Esophagus mucosa (tissue), 1 donor: ENCODE data around the gene SDF2L1. TPM values are rescaled to one million over a fixed set of nuclear protein-coding genes. Genes with fewer than 3 reads are reported as not detected.
"Not testable (repeated sequence)": the region's sequence is repeated elsewhere in the genome, so short reads cannot be mapped to it uniquely, and the experiment has no call there.

ENCODE experiments used
- ATAC-seq: fragments of 200-7000 bp; cut with Tn5 transposase; one replicate; pipeline ENCODE4 v1.9.1; 2020
- total RNA-seq: library from RNA; stranded (reverse); gene quantifications from one replicate; pipeline ENCODE4 v1.2.4, GENCODE V29; 2023
- donor health status: DM: yes; HTN: yes; CAD: no.

SDF2L1 gene
- total RNA-seq, 1 donor from 2014 or later = 14.1 TPM

DNA sequence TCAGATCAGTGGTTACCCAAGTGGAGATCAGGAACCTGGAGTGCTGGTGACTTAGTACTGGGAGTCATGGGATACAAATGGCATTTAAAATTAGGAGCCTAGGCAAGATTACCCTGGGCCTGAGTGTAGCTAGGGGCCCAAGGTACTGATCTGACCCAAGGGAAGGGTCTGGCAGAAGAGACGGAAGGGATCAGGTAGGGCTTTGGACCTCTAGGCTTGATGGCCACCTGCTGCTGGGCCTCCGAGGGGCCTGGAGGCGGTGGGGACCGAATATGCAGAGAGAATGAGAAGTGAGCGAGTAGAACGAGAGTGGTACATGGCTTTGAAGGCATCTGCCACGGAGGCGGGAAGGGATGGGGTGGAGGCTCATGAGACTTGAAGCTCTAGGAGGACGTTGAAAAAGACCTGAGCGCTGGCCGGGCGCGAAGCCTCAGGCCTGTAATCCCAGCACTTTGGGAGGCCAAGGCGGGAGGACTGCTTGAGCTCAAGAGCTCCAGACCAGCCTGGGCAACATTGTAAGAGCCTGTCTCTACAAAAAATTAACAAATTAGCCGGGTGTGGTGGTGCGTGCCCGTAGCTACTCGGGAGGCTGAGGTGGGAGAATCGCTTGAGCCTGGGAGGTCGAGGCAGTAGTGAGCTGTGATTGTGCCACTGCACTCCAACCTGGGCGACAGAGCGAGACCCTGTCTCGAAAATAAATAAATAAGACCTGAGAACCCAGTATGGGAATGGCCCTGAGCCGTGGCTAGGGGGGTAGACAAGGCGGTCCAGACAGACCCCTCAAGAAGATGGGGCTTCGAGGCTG, 23.1 kb downstream of the SDF2L1 start:
- ATAC-seq = no peak

DNA sequence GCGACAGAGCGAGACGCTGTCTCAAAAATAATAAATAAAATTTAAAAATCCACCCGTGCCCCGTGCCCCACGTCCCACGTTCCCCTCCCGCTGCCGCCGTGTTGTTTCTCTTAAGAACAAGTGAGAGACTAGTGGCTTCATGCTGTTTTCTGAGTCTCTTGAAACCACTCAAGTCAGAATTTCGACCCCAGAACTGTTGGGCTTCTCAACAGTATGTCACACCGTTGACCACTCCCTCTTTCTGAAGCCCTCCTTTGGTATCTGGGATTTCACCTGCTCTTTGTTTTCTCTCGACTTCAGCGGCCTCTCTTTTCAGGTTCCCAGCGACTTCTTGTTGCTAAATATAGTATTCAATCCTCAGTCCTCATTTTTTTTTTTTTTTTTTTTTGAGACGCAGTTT, 24.7 kb downstream of the SDF2L1 start:
- ATAC-seq = no peak

DNA sequence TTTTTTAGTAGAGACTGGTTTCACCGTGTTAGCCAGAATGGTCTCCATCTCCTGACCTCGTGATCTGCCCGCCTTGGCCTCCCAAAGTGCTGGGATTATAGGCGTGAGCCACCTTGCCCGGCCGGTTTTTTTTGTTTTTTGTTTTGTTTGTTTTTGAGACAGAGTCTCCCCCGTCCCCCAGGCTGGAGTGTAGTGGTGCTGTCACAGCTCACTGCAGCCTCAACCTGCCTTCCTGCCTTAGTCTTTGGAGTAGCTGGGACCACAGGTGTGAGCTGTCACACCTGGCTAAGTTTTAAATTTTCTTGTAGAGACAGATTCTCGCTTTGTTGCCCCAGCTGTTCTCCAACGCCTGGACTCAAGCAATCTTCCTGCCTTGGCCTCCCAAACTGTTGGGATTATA, 26.9 kb downstream of the SDF2L1 start:
- ATAC-seq = peak; percentile 59

DNA sequence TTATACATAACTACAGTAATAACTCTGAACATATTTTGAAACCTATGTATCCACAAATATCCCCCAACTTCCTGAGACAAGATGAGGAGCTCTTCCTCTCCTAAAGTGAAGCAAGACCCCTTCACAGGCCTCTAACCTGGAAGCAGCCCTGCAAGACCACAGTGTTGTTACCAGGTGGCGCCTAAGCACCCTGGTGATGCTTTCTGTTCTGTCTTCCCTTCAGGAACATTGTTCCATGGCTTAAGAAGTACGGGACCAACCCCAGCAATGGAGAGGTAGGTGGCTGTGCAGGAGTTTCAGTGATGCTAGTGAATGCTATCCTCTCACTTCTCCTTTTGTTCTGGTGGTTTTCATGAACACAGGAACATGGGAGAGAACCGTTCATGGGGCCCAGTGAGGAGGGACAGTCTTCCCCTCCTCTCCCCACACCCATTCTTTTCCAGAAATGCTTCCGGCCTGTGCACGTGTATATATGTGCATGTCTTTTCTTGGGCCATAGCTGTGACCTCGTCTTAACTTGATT, 30.1 kb downstream of the SDF2L1 start:
- no peak for ATAC-seq

DNA sequence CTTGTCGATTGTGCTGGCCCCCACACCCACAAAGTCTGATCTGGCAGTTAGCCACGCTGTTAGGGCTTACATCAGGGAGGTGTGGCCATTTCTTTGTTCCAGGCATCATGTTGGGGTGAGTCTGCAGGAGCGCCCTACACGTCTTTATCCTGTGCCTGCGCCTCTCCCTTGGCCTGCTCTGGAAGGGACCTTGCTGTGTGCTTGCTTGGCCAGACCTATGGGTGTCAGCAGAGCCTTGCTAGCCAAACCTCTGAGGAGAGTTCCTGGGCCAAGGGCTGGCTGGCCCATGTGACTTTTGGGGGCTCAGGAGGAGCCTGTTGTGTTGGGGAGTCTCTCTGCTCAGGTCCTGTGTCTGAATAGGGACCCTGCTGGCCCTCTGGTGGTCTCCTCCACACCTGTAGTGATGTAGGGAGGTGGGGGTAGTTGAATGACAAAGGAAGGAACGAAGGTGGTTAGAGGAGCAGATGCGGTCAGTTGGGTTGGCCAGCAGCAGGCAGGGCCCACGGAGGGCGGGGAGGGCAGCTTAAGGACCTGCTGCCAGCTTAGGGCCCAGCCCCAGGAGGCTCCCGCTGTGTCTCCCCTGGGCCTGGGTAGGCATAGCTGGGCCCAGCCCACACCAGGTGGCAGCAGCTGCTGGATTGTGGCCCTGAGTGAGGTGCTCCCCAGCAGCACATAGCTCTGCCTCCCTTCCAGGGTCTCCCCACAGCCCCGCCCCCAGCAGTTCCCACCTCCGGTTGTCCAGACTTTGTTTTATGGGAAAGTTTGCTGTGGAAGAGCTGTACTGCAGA, 31.6 kb downstream of the SDF2L1 start:
- peak; percentile 82 for ATAC-seq

DNA sequence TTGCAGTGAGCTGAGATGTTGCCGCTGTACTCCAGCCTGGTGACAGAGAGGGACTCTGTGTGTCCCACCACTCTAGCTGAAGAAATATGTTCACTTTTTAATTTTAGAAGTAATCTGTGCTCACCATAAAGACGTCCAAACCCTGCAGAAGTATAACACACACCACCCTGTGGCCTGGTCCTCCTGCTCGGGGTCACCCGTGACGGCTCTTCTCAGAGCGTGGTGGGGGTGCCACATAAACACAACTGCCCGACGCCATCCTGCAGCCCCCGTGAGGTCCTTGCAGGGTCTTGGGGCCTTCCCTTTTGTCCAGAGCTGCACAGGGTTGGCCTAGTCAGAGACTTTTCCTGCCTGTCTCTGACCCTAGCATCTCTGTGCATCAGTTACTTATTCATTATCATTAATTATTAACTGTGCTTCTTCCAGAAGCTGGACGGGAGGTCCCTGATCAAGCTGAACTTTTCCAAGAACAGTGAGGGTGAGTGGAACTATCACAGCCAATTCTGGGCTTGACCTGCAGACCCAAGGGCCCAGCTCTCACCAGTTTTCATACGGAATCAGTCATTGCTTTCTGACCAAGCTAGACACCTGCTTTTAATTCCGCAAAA, 32.6 kb downstream of the SDF2L1 start:
- ATAC-seq = no peak

DNA sequence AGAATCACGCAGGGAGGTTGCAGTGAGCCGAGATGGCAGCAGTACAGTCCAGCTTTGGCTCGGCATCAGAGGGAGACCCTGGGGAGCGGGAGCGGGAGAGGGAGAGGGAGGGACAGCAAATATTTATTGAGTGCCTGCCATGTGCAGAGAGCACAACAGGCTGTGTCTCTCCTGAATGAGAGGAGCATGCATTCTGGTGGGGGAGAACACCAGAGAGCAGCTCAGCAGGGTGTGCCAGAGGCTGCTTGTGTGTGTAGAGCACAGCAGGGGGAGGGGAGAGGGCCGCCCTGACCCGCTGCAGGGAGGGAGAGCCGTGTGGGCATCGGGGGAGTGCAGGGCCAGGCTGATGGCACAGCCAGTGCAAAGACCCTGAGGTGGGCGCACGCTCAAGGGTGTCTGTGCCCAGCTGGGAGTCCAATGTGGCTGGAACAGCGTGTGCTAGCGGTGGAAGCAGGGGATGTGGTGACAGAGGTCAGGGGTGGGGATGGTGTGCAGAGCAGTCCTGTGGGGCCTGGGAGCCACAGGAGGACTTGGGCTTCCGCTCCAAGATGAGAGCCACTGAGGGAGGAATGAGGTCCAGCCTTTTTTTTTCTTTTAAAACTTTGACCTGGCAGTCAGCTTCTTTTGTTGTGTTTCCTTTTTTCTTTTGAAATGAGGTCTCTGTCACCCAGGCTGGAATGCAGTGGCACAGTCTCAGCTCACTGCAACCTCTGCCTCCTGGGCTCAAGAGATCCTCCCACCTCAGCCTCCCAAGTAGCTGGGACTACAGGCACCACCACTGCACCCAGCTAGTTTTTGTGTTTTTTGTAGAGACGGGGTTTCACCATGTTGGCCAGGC, 35.7 kb downstream of the SDF2L1 start:
- no peak for ATAC-seq

DNA sequence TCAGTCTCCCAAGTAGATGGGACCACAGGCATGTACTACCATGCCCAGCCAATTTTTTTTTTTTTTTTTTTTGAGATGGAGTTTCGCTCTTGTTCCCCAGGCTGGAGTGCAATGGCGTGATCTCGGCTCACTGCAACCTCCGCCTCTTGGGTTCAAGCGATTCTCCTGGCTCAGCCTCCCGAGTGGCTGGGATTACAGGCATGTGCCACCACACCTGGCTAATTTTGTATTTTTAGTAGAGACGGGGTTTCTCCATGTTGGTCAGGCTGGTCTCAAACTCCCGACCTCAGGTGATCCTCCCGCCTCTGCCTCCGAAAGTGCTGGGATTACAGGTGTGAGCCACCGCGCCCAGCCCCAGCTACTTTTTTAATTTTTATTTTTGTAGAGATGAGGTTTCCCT, 36.7 kb downstream of the SDF2L1 start:
- ATAC-seq = not testable (repeated sequence)

DNA sequence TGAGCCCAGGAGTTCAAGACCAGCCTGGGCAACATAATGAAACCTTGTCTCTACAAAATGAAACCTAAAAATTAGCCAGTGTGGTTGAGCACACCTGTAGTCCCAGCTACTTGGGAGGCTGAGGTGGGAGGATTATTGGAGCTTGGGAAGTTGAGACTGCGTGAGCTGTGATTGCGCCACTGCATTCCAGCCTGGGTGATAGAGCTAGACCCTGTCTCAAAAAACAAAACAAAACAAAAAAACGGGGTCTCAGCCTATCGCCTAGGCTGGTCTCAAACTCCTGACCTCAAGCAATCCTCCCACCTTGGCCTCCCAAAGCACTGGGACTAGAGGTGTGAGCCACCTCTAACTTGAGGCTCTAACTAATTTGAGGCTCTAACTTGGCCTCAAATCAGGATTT, 37.3 kb downstream of the SDF2L1 start:
- ATAC-seq = no peak

DNA sequence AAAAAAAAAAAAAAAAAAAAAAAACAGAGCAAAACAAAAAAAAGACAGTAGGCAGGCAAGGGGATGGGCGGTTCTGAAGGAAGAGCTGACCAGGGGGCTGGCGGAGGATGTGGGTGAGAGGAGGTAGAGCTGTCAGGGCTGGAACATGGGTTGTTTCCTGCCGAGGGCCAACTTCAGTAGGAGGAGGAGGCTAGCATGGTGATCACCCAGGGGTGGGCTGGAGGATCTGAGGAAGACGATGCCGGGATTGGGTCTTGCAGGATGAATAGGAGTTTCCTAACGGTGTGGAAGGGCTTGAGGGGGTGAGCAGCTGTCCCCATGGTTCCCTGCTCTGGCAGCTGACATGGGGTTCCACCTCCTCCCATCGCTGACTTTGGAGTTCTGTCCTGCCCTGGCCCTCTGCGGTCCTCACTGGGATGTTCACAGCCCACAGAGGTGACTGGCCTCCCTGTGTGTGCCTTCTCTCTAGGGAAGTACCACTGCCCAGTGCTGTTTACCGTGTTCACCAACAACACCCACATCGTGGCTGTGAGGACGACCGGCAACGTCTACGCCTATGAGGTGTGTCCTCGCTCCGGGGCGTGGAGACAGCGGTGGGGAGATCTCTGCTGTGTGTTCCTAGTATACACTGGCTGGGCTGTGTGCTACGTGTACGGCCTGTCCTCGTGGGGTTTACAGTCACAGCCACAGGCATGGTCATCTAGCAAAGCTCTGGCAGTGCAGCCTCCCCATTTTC, 38.9 kb downstream of the SDF2L1 start:
- no peak for ATAC-seq

DNA sequence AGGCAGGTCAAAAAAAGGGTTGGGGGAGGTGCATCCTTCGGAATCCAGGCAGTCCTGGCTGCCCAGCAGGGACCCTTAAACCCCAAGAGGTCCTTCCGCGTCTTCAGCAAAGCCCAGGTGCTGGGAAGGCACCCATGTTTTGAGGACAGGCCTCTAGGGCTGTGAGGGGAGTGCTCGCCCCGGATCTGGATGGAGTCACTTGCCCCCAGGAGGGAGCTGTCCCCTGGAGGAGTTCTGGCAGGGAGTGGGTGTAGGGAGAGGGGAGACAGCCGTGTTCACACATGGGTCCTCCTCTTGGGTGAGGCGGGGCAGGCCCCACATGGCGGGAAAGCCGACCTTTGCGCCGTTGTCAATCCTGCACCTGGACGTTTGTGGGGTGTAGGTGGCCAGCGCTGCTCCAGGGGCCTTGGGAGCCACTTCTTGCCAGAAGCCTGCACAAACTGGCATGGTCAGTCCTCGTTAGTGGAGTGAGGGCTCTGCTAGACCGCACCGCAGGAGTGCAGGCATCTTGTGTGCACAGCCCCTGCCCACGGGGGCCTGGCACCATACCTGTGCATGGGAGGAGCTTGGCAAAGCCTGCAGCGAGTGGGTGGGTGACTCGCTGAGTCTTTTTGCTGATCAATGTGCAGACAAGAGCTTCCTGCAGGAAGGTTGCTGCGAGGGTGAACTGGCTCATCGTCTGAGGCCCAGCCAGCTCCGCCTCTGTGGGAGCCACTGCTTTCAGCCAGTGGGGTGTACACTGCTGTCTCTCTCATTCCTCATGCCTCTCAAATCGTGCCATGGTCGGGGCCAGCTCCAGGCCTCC, 39.7 kb downstream of the SDF2L1 start:
- peak; percentile 22 for ATAC-seq

DNA sequence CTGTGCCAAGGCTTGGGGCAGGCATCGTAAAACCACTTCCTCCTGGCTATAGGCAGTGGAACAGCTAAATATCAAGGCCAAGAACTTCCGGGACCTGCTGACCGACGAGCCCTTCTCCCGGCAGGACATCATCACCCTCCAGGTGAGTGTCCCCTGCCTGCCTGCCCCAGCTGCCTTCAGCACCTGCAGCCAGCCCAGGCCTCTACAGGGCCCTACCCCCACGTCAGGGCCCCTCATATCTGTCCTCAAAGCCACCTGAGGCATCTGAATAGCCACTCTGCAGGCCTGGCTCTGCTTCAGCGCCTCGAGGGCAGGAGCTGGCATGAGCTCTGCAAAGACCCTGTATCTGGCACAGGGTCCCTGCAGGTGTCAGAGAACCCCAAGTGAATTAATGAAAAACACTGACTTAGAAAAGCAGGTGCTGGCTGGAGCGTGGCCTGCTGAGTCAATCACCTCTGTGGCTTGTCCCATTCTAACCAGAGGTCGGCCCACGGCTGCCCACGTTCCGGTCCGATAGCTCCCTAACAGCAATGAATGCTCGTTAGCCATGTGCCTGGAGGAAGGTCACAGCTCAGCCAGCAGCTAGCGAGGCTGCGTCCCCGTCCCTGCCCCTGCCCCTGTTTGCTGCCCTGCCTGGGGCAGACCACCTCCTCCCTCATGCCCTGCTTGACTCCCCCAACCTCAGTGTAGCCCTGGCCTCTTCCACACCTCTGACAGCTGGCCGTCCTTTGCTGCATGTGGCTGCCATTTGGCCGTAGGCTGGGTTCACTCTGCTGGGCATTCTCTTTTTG, 40.5 kb downstream of the SDF2L1 start:
- ATAC-seq = no peak

DNA sequence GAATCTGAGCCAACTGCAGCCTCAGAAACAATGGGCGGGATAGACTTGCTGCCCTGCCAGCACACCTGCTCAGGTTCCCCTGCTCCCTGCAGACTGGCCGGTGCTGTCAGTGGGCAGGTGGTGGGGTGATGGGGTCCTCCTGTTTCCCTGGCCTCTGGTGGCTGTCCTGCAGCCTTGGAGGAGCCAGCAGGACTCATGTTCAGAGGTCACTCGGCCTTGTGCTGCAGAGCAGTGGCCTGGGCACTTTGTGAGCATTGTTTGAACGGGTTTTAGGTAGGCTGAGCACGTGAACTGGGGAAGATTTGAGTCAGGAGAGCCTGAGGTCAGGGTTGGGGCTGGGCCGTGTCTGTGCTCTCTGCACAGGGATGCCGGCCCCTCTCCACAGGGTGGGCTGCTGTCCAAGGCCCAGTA, 41.3 kb downstream of the SDF2L1 start:
- ATAC-seq = no peak

DNA sequence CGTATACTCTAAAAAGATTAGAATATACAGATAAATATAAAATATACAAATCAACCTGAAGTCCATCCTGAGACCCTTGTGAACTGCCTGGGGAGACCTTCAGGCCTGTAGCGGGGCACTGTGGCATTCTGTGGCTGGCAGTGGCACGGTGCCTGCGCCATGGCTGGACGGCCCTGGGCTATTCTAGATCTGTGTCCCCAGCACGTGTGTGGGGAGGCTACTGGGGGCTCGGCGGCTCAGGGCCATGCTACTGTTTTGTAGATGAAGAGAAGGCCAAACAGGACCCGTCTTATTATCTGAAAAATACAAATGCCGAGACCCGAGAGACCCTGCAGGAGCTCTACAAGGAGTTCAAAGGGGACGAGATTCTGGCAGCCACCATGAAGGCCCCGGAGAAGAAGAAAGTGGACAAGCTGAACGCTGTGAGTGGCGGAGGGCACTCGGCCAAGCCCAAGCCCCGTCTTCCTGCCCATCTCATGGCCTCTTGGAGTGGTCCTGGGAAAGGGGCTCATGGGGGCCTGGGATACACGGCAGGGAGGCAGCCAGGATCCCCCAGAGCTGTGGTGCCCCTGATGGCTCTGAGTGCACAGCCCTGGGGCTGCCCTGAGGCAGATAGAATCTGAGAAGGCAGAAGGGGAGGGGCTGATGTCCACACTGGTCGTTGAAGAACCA, 42.5 kb downstream of the SDF2L1 start:
- ATAC-seq = no peak

DNA sequence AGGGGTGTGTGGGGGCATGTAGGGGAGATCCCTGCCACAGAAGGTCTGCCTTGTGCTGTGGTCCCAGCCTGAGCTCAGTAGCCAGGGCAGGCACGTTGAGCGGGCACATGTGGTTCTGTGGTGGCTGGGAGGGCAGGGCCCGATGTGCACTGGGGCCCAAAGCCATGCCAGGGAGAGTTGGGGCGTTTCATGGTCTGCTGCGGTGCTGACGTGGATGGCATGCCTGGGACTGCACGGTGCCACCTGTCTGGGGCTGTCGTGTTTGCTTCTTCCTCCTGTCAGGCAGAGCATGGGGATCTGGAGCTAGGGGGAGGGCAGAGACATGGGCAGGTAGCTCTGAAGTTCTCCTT, 43.0 kb downstream of the SDF2L1 start:
- no peak for ATAC-seq

DNA sequence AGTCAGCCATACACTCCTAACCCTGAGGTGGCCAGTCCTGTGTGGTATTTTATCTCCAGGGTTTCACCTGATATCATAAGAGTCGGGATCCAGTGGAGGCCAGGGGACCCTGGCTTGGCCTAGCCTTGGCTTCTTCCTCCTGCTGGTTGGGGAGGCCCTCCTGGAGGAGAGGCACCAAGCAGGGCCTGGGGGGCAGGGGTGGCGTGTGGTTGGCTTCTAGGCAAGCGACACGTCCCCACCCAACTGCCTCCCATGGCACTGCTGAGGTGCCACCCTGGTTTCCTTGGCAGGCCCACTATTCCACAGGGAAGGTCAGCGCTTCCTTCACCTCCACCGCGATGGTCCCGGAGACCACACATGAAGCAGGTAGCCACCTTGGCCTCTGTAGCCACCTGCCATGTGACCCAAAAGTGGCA, 44.1 kb downstream of the SDF2L1 start:
- no peak for ATAC-seq

DNA sequence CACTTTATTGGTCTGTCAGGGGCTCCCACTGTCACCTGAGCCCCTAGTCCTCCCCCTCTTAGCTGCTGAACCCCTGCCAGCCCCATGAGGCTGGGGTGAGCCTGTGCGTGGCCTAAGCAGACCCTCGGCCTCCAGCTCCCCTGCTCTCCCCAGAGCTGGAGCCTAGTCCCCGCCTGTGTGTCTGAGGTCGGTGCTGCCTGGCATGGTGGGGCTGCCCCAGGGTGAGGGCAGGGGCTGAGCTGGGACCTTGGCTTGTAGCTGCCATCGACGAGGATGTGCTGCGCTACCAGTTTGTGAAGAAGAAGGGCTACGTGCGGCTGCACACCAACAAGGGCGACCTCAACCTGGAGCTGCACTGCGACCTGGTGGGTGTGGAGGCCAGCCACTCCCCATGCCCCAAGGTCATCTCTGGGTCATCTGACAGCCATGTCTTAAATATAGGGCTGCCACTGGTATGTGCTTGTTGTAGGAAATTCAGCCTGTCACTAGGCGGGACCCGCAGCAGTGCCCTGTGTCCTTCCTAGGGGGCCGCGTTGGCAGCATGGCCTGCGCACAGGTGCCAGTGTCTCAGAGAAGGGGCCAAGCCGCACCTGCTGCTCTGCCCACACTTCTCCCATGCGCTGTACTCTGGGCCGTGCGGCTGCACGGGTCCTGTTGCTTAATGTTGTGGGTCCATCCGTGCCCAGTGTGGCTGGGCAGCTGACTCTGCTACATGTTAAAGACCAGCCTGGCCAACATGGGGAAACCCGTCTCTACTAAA, 44.7 kb downstream of the SDF2L1 start:
- no peak for ATAC-seq

DNA sequence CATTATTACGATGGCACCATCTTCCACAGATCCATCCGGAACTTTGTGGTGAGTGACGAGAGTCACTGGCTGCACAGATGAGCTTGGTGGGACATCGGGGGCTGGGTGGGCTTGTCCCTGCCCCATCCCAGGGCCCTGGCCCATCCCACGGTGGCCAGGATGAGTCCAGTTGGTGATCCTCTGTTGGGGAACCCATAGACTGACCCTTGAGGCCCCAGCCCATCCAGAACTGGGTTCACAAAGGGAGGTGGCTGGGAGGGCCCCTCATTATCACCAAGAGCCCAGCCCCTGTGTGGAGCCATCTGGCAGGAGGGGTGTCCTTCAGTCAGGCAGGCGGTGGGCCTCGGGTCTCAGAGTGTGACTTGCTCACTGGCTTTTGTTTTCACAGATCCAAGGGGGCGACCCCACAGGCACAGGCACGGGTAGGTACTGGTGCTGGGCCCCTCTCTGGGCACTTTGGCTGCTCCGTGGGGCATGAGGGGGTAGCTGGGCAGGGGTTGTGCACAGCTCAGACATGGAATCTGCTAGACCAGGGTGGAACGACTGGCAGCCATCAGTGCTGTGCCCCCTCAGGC, 45.7 kb downstream of the SDF2L1 start:
- ATAC-seq = peak; percentile 4
